HT1080 (cell line): ENCODE data around the gene TMEM35A. TPM values are rescaled to one million over a fixed set of nuclear protein-coding genes. Genes with fewer than 3 reads are reported as not detected.

Experiments used
- total RNA-seq: library from RNA; depleted of rRNA; stranded (reverse); fragments of >200 nt; shearing (Covaris generic); gene quantifications from 2 replicates; pipeline ENCODE4 v1.2.3, GENCODE V29; 2014; rRNA removed

Gene TMEM35A
- total RNA-seq, 1 experiment from 2014 or later: 0.16 TPM

Other genes with a start within 250 kb of the TMEM35A start
- gene NOX1, start 204.5 kb upstream of the TMEM35A start, total RNA-seq: 0.18 TPM in 1 of 2 replicates, not detected in the other
- 0.13 TPM in 2 replicates for gene XKRX, start 150.0 kb upstream of the TMEM35A start, total RNA-seq
- gene ARL13A, start 109.2 kb upstream of the TMEM35A start, total RNA-seq: not detected in 2 replicates
- gene TRMT2B, start 26.8 kb upstream of the TMEM35A start, total RNA-seq: 20.0 TPM in 2 replicates
- gene CENPI, start 19.3 kb downstream of the TMEM35A start, total RNA-seq: 18.4 and 19.1 TPM in 2 replicates
- 7.2 TPM in 2 replicates for gene DRP2, start 140.9 kb downstream of the TMEM35A start, total RNA-seq
- gene TAF7L, start 212.5 kb downstream of the TMEM35A start, total RNA-seq: not detected in 2 replicates